ENCODE results near the gene EPHB6.

The EPHB6 gene

DNA sequence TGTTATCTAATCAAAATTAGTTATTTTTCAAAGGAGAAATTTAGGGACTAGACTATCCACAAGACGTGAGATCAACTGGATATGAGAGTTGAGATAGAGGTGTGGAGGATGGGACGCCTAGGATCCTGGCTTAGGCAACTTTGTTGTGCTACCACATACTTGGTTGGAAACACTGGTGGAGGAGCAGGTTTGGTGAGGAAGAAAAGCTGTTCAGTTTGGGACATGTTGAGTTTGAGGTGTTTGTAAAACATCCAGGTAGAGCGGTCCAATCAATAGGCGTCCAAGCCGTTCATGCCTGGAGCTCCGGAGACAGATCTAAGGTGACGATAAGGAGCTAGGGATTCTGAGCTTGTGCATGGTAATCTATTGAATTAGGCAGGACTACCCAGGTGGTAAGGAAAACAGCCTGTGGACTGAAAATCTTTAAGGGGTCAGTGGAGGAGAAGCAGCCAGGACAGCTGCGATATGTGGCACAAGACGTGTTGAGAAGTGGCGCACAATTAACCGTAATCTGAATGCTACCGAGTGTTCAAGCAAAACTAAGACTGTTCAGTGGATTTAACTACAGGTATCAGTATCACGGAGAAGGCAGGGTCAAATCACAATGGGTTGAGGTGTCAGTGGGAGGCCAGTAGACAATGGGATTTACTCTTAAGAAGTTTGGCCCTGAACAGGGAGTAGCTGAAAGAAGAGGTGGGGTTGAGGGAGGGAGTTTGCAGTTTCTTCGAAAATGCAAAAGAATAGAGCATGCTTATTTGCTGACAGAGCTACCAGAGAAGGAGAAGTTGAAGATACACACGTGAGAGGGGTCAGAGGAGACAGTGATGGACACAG, 46.8 kb downstream of the EPHB6 start:
- no peak for DNase-seq

DNA sequence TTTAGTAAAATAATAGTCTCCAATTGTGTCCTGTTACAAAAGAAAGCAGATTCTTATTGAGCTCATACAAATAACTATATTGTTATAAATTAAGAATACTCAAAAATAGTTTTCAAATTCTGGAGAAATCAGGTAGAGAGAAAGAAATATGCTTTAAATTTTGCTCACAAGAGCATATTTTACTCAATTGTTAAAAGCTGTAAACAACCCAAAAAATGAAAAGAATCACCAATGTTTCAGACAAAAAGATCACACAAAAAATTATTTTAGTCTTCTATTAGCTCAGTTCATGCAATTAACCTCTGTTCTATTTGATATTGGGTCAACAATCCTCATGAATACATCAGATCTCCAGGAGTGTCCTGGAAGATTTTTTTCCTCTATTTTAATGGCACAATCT, 49.3 kb downstream of the EPHB6 start:
- DNase-seq = no peak

DNA sequence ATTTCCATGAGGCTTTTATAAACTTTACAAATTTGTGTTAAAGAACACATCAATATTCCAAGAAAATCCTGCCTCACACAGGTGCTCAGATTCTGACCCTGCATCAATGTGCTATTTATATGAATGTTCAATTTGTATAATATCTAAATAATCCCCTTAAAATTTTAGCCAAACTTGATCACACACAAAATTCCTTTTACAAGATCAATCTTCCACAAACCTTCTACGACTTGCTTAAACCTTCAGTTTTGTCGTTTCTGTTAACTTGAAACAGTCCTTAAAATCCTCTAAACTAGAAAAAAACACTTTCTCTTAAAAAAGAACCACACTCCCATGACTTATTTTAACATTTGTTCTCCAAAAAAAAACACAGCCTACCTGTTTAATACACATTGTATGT, 50.9 kb downstream of the EPHB6 start:
- no peak for DNase-seq

DNA sequence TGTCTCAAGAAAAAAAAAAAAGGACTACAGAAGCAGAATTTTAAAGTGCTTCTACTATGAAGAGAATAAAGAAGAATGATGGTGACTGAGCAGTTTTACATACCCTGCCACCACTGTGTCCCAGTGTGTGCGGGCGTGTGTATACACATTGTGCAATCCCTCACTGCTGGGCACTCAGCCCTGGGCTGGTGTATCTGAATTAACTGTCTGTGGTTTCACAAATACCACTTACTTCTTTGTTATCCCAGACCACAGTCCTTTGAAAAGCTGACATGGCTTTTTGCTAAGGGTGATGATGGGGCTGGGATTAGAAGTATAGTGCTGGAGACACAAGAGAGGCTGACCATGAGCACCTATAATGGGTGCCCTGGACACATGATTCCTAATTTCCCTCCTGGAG, 51.8 kb downstream of the EPHB6 start:
- DNase-seq = no peak

DNA sequence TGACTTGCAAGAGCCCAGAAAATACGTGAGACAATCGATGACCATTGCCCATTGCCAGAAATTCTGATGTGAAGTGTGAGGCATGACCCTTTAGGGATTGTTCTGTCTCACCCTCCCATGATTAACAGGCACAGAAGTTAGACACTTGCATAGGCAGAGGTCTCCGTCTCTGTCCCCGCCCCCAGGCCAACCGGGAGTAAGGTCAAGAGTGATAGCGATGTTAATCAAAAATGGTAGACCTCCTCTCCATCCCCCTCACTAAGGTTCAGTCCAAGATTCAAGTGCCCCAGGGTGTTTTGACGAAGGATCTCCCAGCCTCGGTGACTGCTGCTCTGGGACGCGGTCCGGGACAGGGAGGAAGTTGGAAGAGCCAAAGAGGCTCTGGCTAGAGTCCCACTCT, 53.4 kb downstream of the EPHB6 start:
- no peak for DNase-seq

DNA sequence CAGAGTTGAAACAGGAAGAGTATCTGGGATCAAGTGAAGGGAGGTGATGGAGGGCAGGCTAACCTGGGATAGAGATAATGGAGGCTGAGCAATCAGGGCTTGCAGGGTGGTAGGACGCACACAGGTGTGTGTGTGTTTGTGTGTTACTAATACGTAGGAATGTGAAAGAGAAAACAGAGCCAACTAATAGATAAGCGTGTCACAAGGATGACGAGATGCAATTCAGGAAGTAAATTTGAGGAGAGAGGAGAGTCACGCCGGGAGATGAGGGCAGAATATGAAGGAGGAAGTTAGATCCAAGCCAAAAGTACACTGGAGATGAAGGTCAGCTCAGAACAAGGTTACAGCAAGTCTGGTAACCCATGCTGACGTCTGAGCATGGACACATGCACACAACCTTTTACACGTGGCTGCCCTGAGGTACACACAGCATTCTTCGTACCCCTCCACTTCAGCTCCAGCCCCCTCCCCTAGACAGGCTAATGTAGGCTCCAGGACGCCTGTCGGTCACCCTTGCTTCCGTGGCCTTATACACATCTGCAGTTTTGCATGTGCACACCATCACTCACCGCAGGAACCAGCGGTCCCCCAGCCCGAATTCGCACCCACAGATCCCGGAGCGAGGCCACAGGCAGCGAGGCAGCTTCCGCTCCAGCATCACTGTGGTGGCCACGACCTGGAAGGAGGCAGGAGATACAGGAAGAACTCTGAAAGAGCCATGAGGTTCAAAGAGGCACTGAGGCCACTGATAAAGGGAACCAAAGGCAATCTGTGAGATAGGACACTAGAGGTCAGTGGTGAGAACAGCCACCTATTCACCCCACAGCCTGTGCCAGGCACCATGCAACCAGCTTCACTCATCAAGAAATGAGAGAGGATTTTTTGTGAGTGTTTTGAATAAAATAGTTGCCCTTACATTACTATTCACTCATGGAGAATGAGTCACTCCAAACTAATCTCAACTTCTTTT, 54.3 kb downstream of the EPHB6 start:
- no peak for DNase-seq

DNA sequence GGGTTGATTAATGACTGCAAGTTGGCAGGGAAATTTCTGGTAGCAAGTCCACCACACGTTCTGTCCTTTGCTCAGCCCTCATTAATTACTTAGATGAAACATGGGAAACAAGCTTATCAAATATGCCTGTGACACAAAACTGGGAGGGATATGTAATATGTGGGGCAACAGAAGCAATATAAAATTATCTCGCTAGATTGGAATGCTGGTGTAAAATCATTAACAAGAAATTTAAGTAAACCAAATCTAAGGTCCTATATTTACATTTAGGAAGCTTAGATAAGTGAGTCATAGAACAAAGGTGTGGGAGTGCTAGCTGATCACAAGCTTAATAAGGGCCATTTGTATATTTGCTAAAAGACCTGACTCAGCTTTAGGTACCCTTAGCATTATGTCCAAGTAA, 55.2 kb downstream of the EPHB6 start:
- DNase-seq = no peak

DNA sequence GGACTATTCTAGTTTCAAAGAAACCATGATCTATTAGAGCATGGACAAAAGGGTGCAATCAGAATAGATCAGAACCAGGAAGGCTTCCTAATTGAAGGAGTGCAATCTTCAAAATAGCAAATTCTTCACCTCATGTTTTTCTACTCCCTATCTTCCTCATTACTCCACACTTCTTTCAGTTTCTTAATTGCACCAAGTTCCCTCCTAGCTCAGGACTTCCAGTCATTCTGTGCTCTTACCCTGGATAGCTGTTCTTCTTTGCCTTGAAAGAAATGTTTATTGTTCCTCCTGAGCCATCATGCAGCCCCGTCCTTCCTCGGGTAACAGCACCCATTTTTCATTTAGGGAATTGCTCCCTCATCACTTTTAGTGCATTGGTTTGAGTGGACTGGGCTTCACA, 55.6 kb downstream of the EPHB6 start:
- no peak for DNase-seq

DNA sequence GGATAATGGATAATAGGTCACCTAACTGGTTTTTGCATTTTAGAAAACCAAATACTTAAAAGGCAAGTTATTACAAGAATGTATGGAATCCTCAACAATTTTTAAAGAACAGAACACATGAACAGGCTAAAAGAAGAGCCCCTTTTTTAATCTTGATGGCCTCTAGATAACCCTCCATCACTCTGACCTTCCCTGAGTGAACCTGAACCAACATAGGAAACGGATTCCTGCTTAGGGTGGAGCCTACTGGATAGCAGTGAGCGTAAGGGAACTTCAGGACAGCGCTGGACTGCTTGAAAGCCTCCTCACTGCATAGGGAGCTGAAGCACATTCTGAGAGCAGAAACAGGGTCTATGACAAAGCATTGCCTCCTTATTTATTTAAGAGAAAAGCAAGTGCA, 58.2 kb downstream of the EPHB6 start:
- DNase-seq = no peak

DNA sequence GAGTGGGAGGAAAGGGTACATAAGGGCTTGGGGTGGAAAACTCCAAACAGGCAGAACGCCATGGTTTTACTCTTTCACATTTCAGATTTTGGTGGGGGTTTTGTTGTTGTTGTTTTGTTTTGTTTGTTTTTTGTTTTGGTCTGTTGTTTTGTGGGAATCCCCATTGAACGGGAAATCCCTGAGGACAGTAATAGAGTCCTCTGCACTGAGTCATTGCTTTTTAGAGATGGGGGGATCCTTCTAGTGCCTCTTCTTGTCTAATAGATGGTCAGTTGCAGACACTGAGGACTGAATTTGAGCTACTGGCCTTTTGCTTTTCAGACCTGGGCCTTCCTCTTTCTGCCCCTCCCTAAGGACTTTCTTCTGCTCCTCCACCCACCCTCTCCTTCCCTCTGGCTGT, 58.7 kb downstream of the EPHB6 start:
- no peak for DNase-seq

DNA sequence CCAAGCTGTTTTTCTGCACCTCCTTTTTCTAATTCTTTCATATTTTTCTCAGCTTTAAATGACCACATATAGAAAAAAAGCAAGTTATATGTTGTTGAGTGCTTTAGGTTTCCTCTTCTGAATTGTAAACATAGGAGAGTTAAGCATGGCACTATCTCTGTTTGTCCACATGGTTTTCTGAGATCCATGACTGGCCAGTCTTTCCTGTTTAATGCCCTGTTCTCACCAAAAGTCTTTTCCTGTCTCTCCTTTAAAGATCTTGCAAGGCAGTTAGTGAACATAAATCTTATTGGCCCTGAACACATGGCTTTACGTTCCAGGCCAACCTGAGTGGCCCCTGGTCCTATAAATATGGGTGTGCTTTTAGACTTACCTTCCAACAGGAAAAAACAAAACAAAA, 59.2 kb downstream of the EPHB6 start:
- no peak for DNase-seq

DNA sequence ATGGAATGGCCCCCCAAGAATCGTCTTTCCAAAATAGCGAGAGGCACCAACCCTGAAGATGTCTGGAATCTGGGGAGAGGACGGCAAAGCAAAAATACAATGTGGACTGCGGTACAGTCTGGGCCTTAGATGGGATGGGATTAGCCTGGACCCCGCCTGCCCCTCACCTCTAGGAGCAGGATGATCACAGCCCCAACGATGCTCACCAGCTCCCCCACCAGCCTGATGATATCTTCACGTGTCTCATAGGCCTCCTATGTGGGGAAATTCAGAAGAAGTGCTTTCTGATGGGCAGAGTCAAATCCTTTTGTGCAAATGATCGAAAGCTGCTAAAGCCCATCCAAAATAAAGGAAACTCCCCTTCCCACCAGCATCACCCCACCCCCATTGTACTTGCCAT, 60.4 kb downstream of the EPHB6 start:
- DNase-seq = no peak

DNA sequence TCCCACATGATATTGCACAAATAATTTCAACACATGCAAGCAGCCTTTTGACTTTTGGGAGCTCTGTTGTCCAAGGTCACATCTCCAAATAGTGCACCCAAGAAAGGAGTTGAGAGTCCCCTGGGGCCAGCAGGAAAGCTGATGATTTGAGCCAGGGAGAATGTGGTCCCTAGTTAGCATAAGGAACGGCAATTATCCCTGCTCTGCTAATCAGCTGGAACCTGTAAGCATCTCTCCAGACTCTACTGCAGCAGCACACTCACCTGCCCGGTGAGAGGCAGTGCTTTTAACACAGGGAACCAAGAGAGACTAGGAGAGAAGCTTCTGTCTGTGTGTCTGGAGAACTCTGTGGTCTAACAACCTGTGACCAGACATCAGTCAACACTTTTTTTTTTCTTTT, 61.6 kb downstream of the EPHB6 start:
- no peak for DNase-seq

DNA sequence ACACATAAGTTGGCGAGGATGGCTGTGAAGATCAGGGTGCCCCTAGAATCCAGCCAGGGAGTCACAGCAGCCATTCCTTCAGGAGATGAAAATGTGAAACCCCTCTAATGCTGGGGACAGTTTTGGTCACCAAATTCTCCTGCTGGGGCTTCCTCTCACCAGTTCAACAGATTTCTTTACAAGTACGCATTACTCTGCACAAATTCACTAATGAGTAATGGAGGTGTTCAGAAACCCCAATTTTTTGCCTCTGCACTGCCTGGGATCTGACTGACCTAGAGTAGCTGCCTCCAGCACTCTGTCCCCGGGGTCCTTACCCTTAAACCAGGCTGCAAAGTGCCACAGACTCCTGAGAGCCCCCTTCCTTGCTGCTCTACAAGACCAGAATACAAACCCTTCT, 62.6 kb downstream of the EPHB6 start:
- no peak for DNase-seq

DNA sequence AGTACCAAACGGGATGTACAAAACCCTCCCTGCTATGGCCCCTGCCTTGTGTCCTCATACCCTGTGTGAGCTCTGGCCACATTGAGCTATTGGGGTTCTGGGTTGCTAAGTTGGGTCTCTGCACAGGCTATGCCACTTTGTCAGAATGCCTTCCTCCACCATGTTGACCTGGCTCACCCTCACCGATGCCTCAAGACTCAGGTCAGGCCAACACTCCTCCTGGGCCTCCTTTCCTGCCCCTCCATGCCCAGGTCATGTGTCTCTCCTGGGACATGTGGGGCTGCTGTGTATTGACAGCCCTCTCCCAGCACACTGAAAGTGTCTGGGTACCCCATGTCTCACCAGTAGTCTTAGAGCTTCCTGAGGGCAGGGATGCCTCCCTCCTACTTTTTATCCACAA, 64.0 kb downstream of the EPHB6 start:
- no peak for DNase-seq

DNA sequence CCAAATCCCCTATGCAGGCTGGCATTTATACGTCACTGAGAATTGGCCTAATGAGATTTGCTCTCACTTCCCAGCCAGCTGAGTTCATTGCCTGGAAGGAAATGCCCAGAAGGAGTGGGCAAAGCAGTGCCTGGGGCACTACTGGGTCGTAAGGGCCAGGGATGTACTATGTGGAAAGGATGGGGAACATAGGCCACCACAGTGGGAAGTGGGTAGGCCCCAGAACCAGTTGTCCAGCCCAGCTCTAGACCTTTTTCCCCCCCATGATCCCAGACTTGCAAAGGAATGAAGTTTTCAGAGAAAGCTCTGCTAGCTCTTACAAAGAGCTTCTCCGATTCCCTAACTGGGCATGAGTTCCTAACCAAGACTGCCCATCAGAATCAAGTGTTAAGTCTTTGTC, 64.8 kb downstream of the EPHB6 start:
- DNase-seq = no peak

All from activated gamma-delta T cell treated with Interleukin-2 at 50 U/mL for 16 hours (primary cell).